ENCODE measurements around the gene RPS8.

Gene RPS8

GRCh38 chr1:44783697-44784093 lies 8.4 kb downstream of the RPS8 start:
- peak; percentile 60 for DNase-seq

- peak; percentile 75 for DNase-seq
These were observed 9.0 kb downstream of the RPS8 start for GRCh38 chr1:44784094-44785028.

- peak; percentile 68 for DNase-seq
These were observed 9.7 kb downstream of the RPS8 start for GRCh38 chr1:44785029-44785380.

- no peak for DNase-seq
These were observed 10.3 kb downstream of the RPS8 start for GRCh38 chr1:44785501-44786137.

- DNase-seq: peak; percentile 91
These were observed 10.9 kb downstream of the RPS8 start for GRCh38 chr1:44786138-44786840.

- no peak for DNase-seq
These were observed 11.6 kb downstream of the RPS8 start for GRCh38 chr1:44786841-44787426.

- DNase-seq: no peak
These were observed 12.2 kb downstream of the RPS8 start for GRCh38 chr1:44787506-44787905.

GRCh38 chr1:44788120-44788860 lies 12.9 kb downstream of the RPS8 start, which contains the start of gene BEST4:
TSS of gene BEST4 (minus strand) at chr1:44788170. CDS start at chr1:44787705, 465 bp downstream.
- DNase-seq: no peak

- no peak for DNase-seq
These were observed 15.8 kb downstream of the RPS8 start for GRCh38 chr1:44790968-44791801.

GRCh38 chr1:44792736-44793502 lies 17.6 kb downstream of the RPS8 start:
- peak; percentile 43 for DNase-seq

GRCh38 chr1:44797886-44798285 lies 22.5 kb downstream of the RPS8 start:
- DNase-seq: peak; percentile 47

GRCh38 chr1:44798481-44799365 lies 23.4 kb downstream of the RPS8 start:
- DNase-seq: peak; percentile 53

- DNase-seq: peak; percentile 97
These were observed 24.6 kb downstream of the RPS8 start, which contains the start of gene PLK3 for GRCh38 chr1:44799770-44800584. TSS of gene PLK3 (plus strand) at chr1:44800377. CDS start at chr1:44800464, 87 bp downstream.

- peak; percentile 67 for DNase-seq
These were observed 26.4 kb downstream of the RPS8 start for GRCh38 chr1:44801491-44802305.

- DNase-seq: peak; percentile 58
These were observed 27.1 kb downstream of the RPS8 start for GRCh38 chr1:44802306-44803061.

- no peak for DNase-seq
These were observed 27.6 kb downstream of the RPS8 start for GRCh38 chr1:44803062-44803311.

Measured in activated CD8-positive, alpha-beta memory T cell treated with anti-CD3 and anti-CD28 coated beads, Interleukin-2, amount 50 U/mL, for 48 hours (primary cell).